Peyer's patch (tissue), 4 donors: ENCODE measurements around the gene GRK2. TPM values are rescaled to one million over a fixed set of nuclear protein-coding genes. Genes with fewer than 3 reads are reported as not detected.
"Not testable (repeated sequence)": the region's sequence is repeated elsewhere in the genome, so short reads cannot be mapped to it uniquely, and the experiment has no call there.

ENCODE experiments used
- DNase-seq, 3 donors: peaks; one replicate each; pipeline ENCODE4 v3.0.0-alpha.2; 2017 to 2019
- H3K27ac ChIP-seq, 4 donors: fragments of 200-600 bp; sonication (generic); one replicate each; pipeline ENCODE4 v1.5.1; 2016 to 2019
- H3K27me3 ChIP-seq, 2 donors: fragments of 200-600 bp; sonication (generic); one replicate each; pipeline ENCODE4 v1.5.1; 2019
- H3K36me3 ChIP-seq, 3 donors: fragments of 200-600 bp; sonication (generic); one replicate each; pipeline ENCODE4 v1.5.1; 2016 to 2019
- H3K4me1 ChIP-seq, 4 donors: fragments of 200-600 bp; sonication (generic); one replicate each; pipeline ENCODE4 v1.5.1; 2016 to 2019
- H3K4me3 ChIP-seq, 4 donors: fragments of 200-600 bp; sonication (generic); 1 replicate in 3 of 4; 2 replicates in 1 of 4; pipeline ENCODE4 v1.5.1; 2016 to 2019; ENCODE audit warnings: mild to moderate bottlenecking in 1 of 4
- H3K9me3 ChIP-seq, 4 donors: fragments of 200-600 bp; sonication (generic); one replicate each; pipeline ENCODE4 v1.5.1; 2016 to 2019; ENCODE audit warnings: mild to moderate bottlenecking in 1 of 4
- POLR2A ChIP-seq, 2 donors: fragments of 450-650 bp; IDR thresholded peaks; one replicate each; pipeline ENCODE4 v1.5.1; 2017; ENCODE audit warnings: antibody characterized with exemption in 2 of 2, mild to moderate bottlenecking in 2 of 2, moderate library complexity in 2 of 2
- total RNA-seq, 4 donors: library from RNA; depleted of rRNA; stranded (reverse); fragments of >200 nt; gene quantifications; one replicate each; pipeline ENCODE4 v1.1.0, GENCODE V29; 2016
- TF ChIP-seq, protein P1 (sequence below), 6 experiments: fragments of 450-650 bp in 4 of 6; fragments of 200-600 bp in 2 of 6; sonication (generic) in 1 of 6; IDR thresholded peaks; one replicate each; pipeline ENCODE4 v1.5.1; 2017 to 2019; ENCODE audit warnings: antibody characterized with exemption in 6 of 6, mild to moderate bottlenecking in 3 of 6, moderate library complexity in 1 of 6

Gene GRK2
- total RNA-seq, 4 donors from 2014 or later, result 103 to 276 (median 163) TPM

DNA sequence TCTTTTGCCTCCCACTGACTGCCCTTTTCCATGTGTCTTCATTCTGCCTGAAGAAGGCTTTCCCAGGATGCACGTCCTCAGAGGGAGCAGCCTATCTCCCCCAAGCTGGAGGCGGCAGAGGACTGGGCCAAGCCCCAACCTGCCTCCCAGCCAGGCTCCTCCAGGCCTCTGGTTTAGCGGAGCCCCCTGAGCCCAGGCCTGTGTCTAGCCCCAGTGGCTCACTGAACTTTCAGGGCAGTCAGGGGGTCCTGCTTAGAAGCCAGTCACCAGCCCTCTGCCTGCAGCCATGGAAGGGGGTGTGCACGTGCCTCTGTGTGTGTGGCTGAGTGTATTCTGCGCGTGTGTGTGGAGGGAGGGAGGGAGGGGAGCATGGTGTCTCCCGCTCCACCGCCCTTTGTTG, 10.4 kb upstream of the GRK2 start:
- H3K9me3 ChIP-seq, result no peaks in the 10 kb centered on the region
- peaks cover 0 to 69% (median 9%) of the 10 kb centered on the region in 3 donors for H3K36me3 ChIP-seq
- no peak overlapping the region for H3K4me3 ChIP-seq
- H3K4me1 ChIP-seq, result no peaks in the 10 kb centered on the region
- no peak for DNase-seq
- TF ChIP-seq, protein P1, sequence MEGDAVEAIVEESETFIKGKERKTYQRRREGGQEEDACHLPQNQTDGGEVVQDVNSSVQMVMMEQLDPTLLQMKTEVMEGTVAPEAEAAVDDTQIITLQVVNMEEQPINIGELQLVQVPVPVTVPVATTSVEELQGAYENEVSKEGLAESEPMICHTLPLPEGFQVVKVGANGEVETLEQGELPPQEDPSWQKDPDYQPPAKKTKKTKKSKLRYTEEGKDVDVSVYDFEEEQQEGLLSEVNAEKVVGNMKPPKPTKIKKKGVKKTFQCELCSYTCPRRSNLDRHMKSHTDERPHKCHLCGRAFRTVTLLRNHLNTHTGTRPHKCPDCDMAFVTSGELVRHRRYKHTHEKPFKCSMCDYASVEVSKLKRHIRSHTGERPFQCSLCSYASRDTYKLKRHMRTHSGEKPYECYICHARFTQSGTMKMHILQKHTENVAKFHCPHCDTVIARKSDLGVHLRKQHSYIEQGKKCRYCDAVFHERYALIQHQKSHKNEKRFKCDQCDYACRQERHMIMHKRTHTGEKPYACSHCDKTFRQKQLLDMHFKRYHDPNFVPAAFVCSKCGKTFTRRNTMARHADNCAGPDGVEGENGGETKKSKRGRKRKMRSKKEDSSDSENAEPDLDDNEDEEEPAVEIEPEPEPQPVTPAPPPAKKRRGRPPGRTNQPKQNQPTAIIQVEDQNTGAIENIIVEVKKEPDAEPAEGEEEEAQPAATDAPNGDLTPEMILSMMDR (IDR thresholded peaks at IDR 0.05), result no peak
- no peak for TF ChIP-seq POLR2A (IDR thresholded peaks at IDR 0.05)
- H3K27me3 ChIP-seq, result no peaks in the 10 kb centered on the region
- H3K27ac ChIP-seq, result no peak overlapping the region

DNA sequence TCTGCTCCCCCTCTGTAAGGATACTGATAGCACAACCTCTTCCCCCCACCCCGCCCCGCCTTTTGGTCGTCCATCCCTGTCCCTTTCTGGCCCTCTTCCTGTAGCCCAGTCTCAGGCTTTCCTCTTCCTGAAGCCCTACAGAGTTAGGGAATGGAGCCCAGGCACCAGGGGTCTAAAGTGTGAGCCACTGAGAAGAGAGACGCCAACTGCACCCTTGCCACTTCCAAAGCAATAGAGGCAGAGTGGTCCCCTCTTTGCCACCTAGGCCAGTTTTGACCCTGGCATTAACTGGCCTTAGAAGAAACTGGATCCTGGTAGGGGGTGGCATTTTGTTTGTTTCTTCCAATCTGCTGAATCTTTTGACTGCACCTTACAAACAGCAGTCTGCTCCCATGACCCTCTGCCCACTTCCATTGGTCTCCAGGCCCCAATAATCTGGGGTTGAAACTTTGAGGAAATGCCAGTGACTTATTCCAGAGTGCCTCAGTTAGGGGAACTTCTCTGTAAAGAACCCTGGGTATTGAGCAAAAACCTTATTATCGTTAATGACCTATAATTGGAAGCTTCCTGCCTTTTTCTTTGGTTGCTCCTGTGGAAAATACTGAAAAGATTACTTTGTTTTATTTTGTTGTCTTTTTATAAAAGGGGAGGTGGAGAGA, 9.7 kb upstream of the GRK2 start:
- Histone ChIP-seq H3K27ac (no peak overlapping the region), H3K4me1 (peaks cover 0 to 5% (median 2%) of the 10 kb centered on the region in 4 donors), H3K4me3 (no peak overlapping the region), H3K36me3 (peaks cover 0 to 61% (median 9%) of the 10 kb centered on the region in 3 donors), H3K9me3 (no peaks in the 10 kb centered on the region), H3K27me3 (no peaks in the 10 kb centered on the region)
- TF ChIP-seq, protein P1 (IDR thresholded peaks at IDR 0.05), result no peak
- no peak for TF ChIP-seq POLR2A (IDR thresholded peaks at IDR 0.05)
- no peak for DNase-seq

DNA sequence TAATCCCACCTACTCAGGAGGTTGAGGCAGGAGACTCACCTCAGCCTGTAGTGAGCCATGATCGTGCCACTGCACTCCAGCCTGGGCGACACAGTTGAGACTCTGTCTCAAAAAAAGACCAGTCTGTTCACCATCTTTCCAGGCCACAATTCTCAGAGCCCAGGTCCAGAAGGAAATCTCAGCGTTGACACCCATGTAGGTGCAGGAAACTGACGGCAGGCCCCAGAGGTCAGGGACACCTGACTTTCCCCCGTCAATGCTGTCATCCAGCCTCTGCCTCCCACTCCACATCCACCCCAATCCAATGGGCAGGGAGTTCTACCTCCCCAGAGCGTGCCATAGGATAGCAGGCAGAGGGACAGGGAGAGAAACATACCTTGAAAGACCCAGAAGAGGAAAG, 5.9 kb upstream of the GRK2 start:
- Histone ChIP-seq H3K36me3 (peaks cover 0 to 23% (median 0%) of the 10 kb centered on the region in 3 donors), H3K27me3 (no peaks in the 10 kb centered on the region), H3K9me3 (no peaks in the 10 kb centered on the region), H3K4me3 (no peak overlapping the region), H3K27ac (no peak overlapping the region), H3K4me1 (peaks cover 0 to 23% (median 10%) of the 10 kb centered on the region in 4 donors)
- DNase-seq, result no peak
- no peak for TF ChIP-seq POLR2A (IDR thresholded peaks at IDR 0.05)
- TF ChIP-seq, protein P1 (IDR thresholded peaks at IDR 0.05), result no peak

DNA sequence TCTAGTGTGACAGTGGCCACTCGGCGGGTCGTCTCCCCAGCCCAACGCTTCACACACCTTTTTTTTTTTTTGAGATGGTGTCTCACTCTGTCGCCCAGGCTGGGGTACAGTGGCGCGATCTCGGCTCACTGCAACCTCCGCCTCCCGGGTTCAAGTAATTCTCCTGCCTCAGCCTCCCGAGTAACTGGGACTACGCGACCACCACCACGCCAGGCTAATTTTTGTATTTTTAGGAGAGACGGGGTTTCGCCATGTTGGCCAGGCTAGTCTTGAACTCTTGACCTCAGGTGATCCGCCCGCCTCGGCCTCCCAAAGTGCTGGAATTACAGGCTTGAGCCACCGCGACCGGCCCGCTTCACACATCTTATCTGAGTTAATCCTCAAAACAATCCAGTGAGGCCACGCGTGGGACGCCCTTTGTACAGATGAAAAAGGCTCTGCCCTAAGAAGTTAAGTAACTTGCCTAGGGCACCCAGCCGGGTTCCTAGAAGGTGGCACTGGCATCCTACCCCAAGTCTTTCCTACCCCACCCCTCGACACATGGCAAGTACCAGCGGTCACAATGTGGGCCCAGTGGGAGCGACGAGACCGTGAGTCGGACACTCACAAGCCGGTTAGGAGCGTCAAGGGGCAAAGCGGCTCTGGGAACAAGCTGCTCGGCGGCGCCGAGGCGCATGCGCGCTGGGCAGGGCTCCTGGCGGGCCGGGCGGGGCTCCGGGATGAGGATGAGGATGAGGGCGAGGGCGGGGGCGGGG, 5.2 kb upstream of the GRK2 start:
- H3K27me3 ChIP-seq, H3K27ac ChIP-seq, H3K9me3 ChIP-seq: not testable (repeated sequence)
- peaks cover 0 to 28% (median 16%) of the 10 kb centered on the region in 4 donors for H3K4me1 ChIP-seq
- DNase-seq, result peak in 2 of 3 donors; percentile 74 to 77
- peak overlapping the region; percentile 6 to 38 (median 28) for H3K4me3 ChIP-seq
- peaks cover 0 to 17% (median 0%) of the 10 kb centered on the region in 3 donors for H3K36me3 ChIP-seq

GRCh38 chr11:67261640-67261945, 4.7 kb upstream of the GRK2 start:
- H3K36me3 ChIP-seq, result peaks cover 0 to 11% (median 0%) of the 10 kb centered on the region in 3 donors
- no peak for TF ChIP-seq POLR2A (IDR thresholded peaks at IDR 0.05)
- TF ChIP-seq, protein P1 (IDR thresholded peaks at IDR 0.05), result no peak
- H3K9me3 ChIP-seq, result no peaks in the 10 kb centered on the region
- peak overlapping the region; percentile 6 to 38 (median 28) for H3K4me3 ChIP-seq
- H3K27ac ChIP-seq, result no peak overlapping the region
- peak in 1 of 3 donors; percentile 48 for DNase-seq
- H3K4me1 ChIP-seq, result peaks cover 0 to 29% (median 16%) of the 10 kb centered on the region in 4 donors
- no peaks in the 10 kb centered on the region for H3K27me3 ChIP-seq
